Measurements from ENCODE around the gene DELE1. TPM values are rescaled to one million over a fixed set of nuclear protein-coding genes. Genes with fewer than 3 reads are reported as not detected.
A peak's percentile ranks its signal among the peaks of the same experiment; 100 is the strongest.

The DELE1 gene
- polyA plus RNA-seq, 1 donor from 2014 or later, result 49.6 TPM

DNA sequence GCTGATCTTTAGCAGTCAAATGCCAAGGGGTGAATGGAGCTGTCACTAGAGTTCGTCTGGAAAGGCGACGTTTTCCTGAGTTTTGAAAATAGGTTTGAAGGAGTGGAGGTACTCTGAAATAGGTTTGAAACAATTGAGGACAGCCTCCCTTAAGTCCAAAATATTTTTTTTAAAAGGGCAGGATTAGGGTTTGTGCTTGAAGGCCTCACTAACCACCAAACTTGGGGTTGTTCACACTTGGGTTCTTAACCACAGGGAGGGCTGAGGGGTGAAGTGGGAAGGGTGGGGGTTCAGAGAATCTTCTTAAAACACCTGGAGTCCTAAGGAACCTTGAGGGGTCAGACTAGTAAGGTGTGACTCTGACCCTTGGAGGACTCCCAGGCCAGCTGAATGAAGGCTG is 37.8 kb downstream of the DELE1 start:
- H3F3A ChIP-seq (ENCODE audit: insufficient read depth, low read length, poor library complexity, severe bottlenecking), result peaks cover 8% of the 10 kb centered on the region

DNA sequence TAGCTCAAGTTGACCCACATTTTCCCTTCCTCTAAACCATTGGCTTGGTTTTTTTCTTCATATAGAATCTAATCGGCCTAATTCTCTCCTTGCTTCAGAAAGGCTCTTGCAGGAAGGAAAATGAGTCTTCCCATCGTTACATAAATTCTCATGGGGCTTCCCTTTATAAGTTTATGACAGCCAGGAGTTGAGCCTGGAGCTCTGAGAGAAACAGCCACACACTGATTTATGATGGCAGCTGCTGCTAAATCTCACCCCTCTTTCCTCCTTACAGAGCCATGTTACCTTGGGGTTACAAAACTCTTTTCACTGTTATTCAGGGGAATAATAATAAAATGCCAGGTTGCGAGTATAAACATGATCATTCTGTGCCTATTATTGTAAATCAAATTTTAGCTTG is 40.0 kb downstream of the DELE1 start:
- no peaks in the 10 kb centered on the region for H3K36me3 ChIP-seq (ENCODE audit: insufficient read depth, low read length)
- no peaks in the 10 kb centered on the region for H3K27me3 ChIP-seq (ENCODE audit: insufficient read depth, low read depth, low read length)

More for the DNA sequence above, 37.8 kb downstream of the DELE1 start:
- Histone ChIP-seq H3K9me2 (ENCODE audit: insufficient read depth, low read length) (no peaks in the 10 kb centered on the region), H3K27ac (ENCODE audit: low read length) (no peak overlapping the region), H3K9me3 (ENCODE audit: low read length) (no peaks in the 10 kb centered on the region), H3K9ac (ENCODE audit: low read length) (no peak overlapping the region), H3K79me2 (replicated peaks; ENCODE audit: insufficient read depth, low read length) (no peaks in the 10 kb centered on the region), H3K4me3 (ENCODE audit: low read length) (no peak overlapping the region), H3K36me3 (ENCODE audit: insufficient read depth, low read length) (no peaks in the 10 kb centered on the region), H4K20me1 (ENCODE audit: insufficient read depth) (no peaks in the 10 kb centered on the region), H3K4me2 (ENCODE audit: low read length) (no peak overlapping the region), H3K27me3 (ENCODE audit: insufficient read depth, low read depth, low read length) (no peaks in the 10 kb centered on the region), H2AFZ (ENCODE audit: low read depth, low read length) (no peak overlapping the region)
- TF ChIP-seq SMC3 (conservative IDR thresholded peaks at IDR 0.05; ENCODE audit: poor library complexity) (no peak), TAF1 (IDR thresholded peaks at IDR 0.05; ENCODE audit: low read depth) (no peak), POLR2AphosphoS5 (IDR thresholded peaks at IDR 0.05) (no peak), MXI1 (conservative IDR thresholded peaks at IDR 0.05; ENCODE audit: poor library complexity, severe bottlenecking) (no peak), EZH2 (IDR thresholded peaks at IDR 0.05; ENCODE audit: borderline replicate concordance, insufficient read depth, low read length, poor library complexity, severe bottlenecking) (no peak), RAD21 (conservative IDR thresholded peaks at IDR 0.05) (no peak), EP300 (conservative IDR thresholded peaks at IDR 0.05; ENCODE audit: poor library complexity, severe bottlenecking) (no peak)
- TF ChIP-seq, protein P1, sequence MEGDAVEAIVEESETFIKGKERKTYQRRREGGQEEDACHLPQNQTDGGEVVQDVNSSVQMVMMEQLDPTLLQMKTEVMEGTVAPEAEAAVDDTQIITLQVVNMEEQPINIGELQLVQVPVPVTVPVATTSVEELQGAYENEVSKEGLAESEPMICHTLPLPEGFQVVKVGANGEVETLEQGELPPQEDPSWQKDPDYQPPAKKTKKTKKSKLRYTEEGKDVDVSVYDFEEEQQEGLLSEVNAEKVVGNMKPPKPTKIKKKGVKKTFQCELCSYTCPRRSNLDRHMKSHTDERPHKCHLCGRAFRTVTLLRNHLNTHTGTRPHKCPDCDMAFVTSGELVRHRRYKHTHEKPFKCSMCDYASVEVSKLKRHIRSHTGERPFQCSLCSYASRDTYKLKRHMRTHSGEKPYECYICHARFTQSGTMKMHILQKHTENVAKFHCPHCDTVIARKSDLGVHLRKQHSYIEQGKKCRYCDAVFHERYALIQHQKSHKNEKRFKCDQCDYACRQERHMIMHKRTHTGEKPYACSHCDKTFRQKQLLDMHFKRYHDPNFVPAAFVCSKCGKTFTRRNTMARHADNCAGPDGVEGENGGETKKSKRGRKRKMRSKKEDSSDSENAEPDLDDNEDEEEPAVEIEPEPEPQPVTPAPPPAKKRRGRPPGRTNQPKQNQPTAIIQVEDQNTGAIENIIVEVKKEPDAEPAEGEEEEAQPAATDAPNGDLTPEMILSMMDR (IDR thresholded peaks at IDR 0.05; ENCODE audit: poor library complexity, severe bottlenecking), result no peak
- TF ChIP-seq, protein P2, sequence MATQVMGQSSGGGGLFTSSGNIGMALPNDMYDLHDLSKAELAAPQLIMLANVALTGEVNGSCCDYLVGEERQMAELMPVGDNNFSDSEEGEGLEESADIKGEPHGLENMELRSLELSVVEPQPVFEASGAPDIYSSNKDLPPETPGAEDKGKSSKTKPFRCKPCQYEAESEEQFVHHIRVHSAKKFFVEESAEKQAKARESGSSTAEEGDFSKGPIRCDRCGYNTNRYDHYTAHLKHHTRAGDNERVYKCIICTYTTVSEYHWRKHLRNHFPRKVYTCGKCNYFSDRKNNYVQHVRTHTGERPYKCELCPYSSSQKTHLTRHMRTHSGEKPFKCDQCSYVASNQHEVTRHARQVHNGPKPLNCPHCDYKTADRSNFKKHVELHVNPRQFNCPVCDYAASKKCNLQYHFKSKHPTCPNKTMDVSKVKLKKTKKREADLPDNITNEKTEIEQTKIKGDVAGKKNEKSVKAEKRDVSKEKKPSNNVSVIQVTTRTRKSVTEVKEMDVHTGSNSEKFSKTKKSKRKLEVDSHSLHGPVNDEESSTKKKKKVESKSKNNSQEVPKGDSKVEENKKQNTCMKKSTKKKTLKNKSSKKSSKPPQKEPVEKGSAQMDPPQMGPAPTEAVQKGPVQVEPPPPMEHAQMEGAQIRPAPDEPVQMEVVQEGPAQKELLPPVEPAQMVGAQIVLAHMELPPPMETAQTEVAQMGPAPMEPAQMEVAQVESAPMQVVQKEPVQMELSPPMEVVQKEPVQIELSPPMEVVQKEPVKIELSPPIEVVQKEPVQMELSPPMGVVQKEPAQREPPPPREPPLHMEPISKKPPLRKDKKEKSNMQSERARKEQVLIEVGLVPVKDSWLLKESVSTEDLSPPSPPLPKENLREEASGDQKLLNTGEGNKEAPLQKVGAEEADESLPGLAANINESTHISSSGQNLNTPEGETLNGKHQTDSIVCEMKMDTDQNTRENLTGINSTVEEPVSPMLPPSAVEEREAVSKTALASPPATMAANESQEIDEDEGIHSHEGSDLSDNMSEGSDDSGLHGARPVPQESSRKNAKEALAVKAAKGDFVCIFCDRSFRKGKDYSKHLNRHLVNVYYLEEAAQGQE (IDR thresholded peaks at IDR 0.05; ENCODE audit: borderline replicate concordance), result no peak

More for the DNA sequence above, 40.0 kb downstream of the DELE1 start:
- Histone ChIP-seq H4K20me1 (ENCODE audit: insufficient read depth) (no peaks in the 10 kb centered on the region), H3K79me2 (replicated peaks; ENCODE audit: insufficient read depth, low read length) (no peaks in the 10 kb centered on the region), H3K4me2 (ENCODE audit: low read length) (peak overlapping the region; percentile 34), H3K9me2 (ENCODE audit: insufficient read depth, low read length) (no peaks in the 10 kb centered on the region), H2AFZ (ENCODE audit: low read depth, low read length) (no peak overlapping the region), H3K9ac (ENCODE audit: low read length) (peak overlapping the region; percentile 28), H3K4me3 (ENCODE audit: low read length) (peak overlapping the region; percentile 30), H3F3A (ENCODE audit: insufficient read depth, low read length, poor library complexity, severe bottlenecking) (peaks cover 8% of the 10 kb centered on the region), H3K27ac (ENCODE audit: low read length) (peak overlapping the region; percentile 72), H3K9me3 (ENCODE audit: low read length) (no peaks in the 10 kb centered on the region)
- TF ChIP-seq, protein P2 (IDR thresholded peaks at IDR 0.05; ENCODE audit: borderline replicate concordance), result no peak
- TF ChIP-seq SMC3 (conservative IDR thresholded peaks at IDR 0.05; ENCODE audit: poor library complexity) (no peak), MXI1 (conservative IDR thresholded peaks at IDR 0.05; ENCODE audit: poor library complexity, severe bottlenecking) (no peak), POLR2AphosphoS5 (IDR thresholded peaks at IDR 0.05) (no peak), TAF1 (IDR thresholded peaks at IDR 0.05; ENCODE audit: low read depth) (no peak), EZH2 (IDR thresholded peaks at IDR 0.05; ENCODE audit: borderline replicate concordance, insufficient read depth, low read length, poor library complexity, severe bottlenecking) (no peak), EP300 (conservative IDR thresholded peaks at IDR 0.05; ENCODE audit: poor library complexity, severe bottlenecking) (no peak), RAD21 (conservative IDR thresholded peaks at IDR 0.05) (no peak)
- TF ChIP-seq, protein P1 (IDR thresholded peaks at IDR 0.05; ENCODE audit: poor library complexity, severe bottlenecking), result no peak

Measured in neural cell (in vitro differentiated cells).